Liver (tissue), 3 donors: Measurements from ENCODE around the gene BRSK1.

Experiments used
- CTCF ChIP-seq: fragments of 150-350 bp; IDR thresholded peaks from 2 replicates; pipeline ENCODE4 v1.5.1; 2017; ENCODE audit warnings: improper control_type of control experiment, low read depth, low read length; ENCODE audit not compliant: missing input control
- EGR1 ChIP-seq, 2 donors: IDR thresholded peaks; 2 replicates each; pipeline ENCODE4 v1.6.1; 2016 to 2018; ENCODE audit warnings: antibody characterized with exemption in 2 of 2, low read depth in 2 of 2
- RXRA ChIP-seq, 2 donors: IDR thresholded peaks; 2 replicates each; pipeline ENCODE4 v1.6.1; 2017 to 2018; ENCODE audit warnings: antibody characterized with exemption in 2 of 2, mild to moderate bottlenecking in 1 of 2
- SP1 ChIP-seq: IDR thresholded peaks from 2 replicates; pipeline ENCODE4 v1.6.1; 2018; ENCODE audit warnings: antibody characterized with exemption, mild to moderate bottlenecking
- YY1 ChIP-seq: IDR thresholded peaks from 2 replicates; pipeline ENCODE4 v1.6.1; 2016; ENCODE audit warnings: antibody characterized with exemption, mild to moderate bottlenecking
- TF ChIP-seq, protein P1 (sequence below): IDR thresholded peaks from 2 replicates; pipeline ENCODE4 v1.6.1; 2016; ENCODE audit warnings: antibody characterized with exemption, mild to moderate bottlenecking
- TF ChIP-seq, protein P2 (sequence below): IDR thresholded peaks from 2 replicates; pipeline ENCODE4 v1.6.1; 2016; ENCODE audit warnings: antibody characterized with exemption
- donor health status: healthy.
- donor health status: healthy.

GRCh38 chr19:55347442-55348009, 63.7 kb downstream of the BRSK1 start:
- TF ChIP-seq SP1: no peak
- no peak for TF ChIP-seq CTCF
- no peak for TF ChIP-seq RXRA (IDR thresholded peaks at IDR 0.05)
- TF ChIP-seq, protein P1, sequence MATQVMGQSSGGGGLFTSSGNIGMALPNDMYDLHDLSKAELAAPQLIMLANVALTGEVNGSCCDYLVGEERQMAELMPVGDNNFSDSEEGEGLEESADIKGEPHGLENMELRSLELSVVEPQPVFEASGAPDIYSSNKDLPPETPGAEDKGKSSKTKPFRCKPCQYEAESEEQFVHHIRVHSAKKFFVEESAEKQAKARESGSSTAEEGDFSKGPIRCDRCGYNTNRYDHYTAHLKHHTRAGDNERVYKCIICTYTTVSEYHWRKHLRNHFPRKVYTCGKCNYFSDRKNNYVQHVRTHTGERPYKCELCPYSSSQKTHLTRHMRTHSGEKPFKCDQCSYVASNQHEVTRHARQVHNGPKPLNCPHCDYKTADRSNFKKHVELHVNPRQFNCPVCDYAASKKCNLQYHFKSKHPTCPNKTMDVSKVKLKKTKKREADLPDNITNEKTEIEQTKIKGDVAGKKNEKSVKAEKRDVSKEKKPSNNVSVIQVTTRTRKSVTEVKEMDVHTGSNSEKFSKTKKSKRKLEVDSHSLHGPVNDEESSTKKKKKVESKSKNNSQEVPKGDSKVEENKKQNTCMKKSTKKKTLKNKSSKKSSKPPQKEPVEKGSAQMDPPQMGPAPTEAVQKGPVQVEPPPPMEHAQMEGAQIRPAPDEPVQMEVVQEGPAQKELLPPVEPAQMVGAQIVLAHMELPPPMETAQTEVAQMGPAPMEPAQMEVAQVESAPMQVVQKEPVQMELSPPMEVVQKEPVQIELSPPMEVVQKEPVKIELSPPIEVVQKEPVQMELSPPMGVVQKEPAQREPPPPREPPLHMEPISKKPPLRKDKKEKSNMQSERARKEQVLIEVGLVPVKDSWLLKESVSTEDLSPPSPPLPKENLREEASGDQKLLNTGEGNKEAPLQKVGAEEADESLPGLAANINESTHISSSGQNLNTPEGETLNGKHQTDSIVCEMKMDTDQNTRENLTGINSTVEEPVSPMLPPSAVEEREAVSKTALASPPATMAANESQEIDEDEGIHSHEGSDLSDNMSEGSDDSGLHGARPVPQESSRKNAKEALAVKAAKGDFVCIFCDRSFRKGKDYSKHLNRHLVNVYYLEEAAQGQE: no peak
- no peak for TF ChIP-seq EGR1 (IDR thresholded peaks at IDR 0.05; ENCODE audit: low read depth in 2 of 2)
- TF ChIP-seq, protein P2, sequence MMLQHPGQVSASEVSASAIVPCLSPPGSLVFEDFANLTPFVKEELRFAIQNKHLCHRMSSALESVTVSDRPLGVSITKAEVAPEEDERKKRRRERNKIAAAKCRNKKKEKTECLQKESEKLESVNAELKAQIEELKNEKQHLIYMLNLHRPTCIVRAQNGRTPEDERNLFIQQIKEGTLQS: no peak
- TF ChIP-seq YY1: no peak
